GM19193 (cell line): ENCODE results near the gene COL9A3.
A peak's percentile ranks its signal among the peaks of the same experiment; 100 is the strongest.

Source experiments
- POLR2A ChIP-seq: IDR thresholded peaks from 4 replicates; pipeline ENCODE4 v1.6.1; 2011; ENCODE audit not compliant: insufficient read depth, insufficient read length; ENCODE audit errors: extremely low read depth

Gene COL9A3

DNA sequence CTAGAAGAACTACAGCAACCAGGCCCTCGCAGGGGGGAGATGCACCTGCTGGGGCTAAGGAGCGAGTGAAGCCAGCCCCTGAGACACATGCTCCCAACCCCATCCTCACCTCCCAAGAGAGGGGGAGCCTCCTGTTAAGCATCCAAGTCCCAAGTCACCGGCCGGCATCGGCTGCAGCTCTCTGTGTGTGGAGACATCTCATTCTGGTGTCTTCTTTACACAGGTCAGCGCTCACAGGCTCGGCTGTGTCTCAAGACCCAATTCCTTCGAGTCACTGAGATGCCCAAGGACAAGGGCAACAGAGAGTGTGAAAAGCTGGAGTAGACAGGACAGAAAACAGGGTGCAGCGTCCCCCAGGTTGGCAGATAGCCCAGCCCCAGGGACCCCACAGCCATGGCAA, 41.6 kb upstream of the COL9A3 start:
- TF ChIP-seq POLR2A: no peak

DNA sequence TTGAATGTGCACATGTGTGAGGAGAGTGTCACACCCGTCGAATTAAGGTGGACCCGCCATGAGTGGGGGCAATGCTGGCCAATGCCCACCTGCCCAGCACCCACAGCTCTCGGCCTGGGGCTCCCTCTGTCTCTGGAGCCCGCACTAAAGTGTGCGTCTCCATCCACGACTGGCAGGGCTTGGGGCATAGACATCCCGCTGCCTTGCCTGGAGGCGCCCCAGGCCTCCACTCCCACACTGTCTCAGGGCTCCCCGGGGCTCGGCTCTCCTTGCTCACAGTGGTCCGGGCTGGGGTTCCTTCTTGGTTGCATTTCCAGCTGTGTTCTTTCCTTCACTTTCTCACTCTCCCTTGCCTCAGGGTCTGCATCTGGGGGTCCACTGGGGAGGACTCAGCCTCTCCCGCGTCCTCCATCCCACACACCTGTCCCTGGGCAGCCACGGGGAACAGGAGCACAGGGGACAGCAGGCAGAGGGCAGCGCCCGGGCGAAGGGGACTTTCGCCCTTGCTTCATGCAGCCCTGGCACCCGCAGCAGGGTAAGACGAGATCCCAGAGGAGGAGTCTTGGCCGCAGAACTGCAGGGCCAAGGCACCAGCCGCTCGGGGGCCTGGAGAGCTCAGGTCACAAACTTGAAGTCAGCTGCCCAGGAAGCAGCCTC, 40.7 kb upstream of the COL9A3 start:
- TF ChIP-seq POLR2A: no peak

DNA sequence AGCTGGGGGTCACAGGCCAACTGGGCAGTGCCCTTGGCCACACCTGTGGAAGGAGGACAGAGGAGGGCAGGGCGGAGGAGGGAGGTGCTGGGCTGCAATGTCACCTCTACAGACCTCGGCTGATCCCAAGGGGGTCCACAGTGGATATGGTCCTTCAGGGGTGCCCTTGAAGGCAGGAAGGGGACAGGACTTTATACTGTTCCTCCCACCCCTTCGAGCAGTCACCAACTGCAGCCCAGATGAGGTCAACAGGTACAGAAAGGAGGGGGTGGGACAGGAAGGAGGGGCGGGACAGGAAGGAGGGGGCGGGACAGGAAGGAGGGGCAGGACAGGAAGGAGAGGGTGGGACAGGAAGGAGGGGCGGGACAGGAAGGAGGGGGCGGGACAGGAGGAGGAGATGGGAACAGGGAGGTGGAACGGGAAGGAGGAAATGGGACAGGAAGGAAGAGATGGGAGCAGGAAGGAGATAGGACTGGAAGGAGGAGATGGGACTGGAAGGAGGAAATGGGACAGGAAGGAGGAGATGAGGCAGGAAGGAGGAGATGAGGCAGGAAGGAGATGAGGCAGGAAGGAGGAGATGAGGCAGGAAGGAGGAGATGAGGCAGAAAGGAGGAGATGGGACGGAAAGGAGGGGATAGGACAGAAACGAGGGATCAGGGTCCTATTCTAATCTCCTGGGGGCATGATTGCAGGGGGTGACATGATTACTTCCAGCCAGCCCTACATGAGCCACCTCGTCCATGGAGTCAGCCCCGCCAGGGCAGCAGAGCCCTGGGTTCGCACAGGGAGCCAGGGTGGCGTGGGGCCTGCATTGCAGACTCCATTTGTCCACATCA, 39.9 kb upstream of the COL9A3 start:
- TF ChIP-seq POLR2A: peak; percentile 18

DNA sequence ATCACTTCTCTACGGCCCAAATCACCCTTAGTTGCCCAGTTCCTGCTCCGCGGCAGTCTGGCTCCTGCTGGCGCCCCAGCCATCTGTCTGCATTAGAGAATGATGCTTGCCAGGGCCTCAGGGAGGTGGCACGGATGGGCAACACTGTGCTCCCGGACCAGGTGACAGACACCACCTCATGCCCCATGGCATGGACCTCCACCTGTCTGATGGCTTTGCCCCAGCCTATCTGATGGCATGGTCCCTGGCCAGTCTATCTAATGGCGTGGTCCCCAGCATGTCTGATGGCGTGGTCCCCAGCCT, 39.4 kb upstream of the COL9A3 start:
- no peak for TF ChIP-seq POLR2A

DNA sequence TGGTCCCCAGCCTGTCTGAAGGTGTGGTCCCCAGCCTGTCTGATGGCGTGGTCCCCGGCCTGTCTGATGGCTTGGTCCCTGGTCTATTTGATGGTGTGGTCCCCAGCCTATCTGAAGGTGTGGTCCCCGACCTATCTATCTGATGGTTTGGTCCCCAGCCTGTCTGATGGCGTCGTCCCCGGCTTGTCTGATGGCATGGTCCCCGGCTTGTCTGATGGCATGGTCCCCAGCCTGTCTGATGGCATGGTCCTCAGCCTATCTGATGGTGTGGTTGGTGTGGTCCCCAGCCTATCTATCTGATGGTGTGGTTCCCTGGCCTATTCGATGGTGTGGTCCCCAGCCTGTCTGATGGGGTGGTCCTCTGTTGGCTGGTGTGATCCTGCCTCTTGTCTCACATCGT, 38.8 kb upstream of the COL9A3 start:
- TF ChIP-seq POLR2A: no peak

DNA sequence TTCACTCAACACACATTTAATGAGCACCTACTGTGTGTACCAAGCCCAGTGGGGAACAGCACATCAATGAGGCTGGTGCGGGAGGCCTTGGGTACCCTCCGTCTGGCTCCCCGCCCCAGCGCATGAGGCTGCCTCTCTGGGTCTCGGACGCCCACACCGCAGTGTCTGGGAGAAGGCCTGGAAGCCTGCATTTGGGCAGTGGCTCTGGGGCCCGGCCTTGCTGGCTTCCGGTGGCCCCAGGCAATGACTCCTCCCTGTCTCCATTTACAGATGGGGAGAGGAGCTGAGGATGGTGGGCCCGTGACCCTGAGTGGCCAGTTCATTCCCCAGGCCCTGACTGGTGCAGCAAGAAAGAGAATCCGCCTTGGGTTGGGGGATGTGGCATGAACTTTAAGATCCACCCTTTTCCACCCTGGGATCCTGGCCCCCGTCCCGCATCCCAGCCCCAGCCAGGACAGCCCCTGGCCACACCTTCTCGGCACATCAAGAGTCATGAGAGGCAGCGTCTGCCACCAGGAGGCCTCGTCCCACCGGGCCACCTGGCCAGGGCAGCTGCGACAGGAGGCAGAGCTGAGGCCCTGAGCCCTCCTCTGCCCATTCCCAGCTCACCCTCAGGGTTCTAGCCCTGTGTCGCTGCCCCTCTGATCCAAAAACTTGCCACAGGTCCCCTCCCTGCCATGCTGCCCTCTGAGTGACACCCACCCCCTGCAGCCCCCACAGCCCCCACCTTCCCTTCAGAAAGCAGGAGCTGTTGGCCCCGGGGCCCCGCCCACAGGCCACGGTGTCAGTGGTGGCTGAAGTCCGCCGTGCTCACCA, 38.0 kb upstream of the COL9A3 start:
- no peak for TF ChIP-seq POLR2A

DNA sequence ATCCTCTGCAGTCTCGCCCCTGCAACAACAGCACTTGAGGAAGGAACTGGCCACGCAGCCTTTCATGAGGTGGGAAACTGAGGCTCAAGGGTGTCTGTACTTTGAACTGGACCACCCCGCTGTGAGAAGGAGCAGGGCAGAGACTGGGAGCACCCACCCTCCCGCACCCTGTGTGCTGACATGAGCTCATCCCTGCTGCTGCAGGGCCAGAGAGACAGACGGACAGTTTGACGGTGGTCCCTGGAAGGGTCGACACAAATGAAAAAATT, 37.5 kb upstream of the COL9A3 start:
- no peak for TF ChIP-seq POLR2A

DNA sequence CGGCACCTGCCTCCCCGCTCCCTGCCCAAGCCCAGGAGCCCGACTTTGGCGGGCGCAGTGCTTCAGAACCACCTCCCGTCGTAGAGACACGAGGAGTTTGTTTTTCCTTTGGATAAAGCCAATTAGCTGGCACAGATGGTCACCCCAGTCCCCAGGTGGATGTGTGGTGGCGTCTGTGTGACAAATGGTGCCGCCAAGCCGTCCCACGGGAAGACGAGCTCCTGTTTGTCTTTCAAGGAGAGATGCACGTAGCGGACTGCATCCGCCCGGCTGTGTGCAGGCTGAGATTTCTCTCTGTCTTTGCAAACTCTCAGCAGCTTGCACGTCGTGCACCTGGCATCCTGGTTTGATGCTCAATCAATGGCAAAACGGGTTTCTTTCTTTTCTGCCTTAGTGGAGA, 36.6 kb upstream of the COL9A3 start:
- TF ChIP-seq POLR2A: no peak

DNA sequence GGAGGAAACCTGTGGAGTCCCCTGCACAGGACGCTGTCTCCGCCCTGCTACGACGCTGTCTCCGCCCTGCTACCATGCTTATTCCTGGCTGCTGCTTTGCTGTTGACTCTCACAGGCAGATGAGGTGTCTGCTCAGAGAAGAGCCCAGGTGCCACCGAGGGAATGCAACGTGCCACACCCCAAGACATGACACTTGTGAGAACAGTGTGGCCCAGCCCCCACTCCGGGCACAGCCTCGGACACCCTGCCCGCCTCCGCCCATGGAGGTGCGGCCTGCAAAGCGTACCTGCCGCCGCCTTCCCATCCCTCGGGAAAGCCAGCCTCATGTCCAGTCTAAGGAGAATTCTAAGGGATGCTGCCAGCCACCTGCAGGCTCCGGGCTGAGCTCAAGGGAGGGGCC, 36.2 kb upstream of the COL9A3 start:
- no peak for TF ChIP-seq POLR2A

DNA sequence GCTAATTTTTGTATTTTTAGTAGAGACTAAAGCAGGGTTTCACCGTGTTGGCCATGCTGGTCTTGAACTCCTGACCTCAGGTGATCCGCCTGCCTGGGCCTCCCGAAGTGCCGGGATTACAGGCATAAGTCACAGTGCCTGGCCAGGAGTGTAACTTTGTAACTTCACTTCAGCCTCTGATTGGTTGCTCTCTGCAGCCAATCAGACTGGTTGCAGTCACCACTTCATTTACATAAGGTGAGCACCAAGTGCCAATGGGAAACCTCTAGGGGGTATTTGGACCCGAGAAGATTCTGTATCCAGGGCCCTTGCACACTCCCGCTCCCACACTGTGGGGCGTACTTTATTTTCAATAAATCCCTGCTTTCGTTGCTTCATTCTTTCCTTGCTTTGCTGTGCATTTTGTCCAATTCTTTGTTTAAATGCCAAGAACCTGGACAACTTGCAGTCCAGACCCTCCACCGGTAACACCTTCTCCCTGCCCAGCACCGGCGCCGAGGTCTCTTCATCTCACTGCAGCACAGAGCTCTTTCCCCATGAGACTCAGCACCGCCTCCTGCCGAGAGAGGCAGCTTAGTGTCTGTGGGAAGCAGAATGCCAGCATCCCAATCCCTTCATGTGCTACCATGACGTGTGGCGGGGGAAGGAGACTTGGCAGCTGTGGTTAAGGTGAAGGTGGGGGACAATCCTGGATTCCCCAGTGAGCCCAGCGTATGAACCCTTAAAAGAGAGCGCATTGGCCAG, 34.5 kb upstream of the COL9A3 start:
- no peak for TF ChIP-seq POLR2A

DNA sequence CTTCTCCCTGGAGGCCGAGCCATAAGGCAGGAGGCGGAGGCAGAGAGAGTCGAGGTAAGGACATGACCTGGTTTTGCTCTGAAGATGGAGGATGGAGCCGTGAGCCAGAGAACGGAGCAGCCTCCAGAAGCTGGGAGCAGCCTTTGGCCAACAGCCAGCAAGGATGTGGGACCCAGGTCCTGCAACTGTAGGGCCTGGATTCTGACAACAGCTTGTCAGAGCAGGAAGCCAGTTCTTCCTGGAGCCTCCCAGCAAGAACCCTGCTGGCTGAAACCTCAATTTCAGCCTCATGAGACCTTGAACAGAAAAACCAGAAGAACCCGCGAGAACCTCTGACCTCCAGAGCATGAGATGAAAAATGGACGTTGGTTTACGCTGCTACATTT, 34.0 kb upstream of the COL9A3 start:
- no peak for TF ChIP-seq POLR2A

DNA sequence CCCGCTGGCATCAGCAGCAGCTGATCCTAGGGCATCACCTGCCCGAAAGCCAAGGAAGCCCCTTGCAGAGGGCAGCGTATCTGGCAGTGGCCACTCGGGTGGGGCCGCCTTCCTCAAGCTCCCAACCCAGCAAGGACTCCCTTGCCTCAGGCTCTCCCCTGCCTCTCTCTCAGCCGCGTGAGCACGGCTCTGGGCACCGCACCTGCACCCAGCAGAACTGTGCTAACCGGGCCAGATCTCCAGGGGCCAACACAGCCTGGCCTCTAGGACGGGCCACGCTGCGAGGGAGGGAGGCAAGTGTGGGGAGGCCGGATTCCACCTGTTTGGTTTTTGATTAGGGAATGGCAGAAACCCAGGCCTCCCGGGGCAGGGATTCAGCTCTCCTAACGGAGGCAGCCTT, 32.4 kb upstream of the COL9A3 start:
- TF ChIP-seq POLR2A: no peak

DNA sequence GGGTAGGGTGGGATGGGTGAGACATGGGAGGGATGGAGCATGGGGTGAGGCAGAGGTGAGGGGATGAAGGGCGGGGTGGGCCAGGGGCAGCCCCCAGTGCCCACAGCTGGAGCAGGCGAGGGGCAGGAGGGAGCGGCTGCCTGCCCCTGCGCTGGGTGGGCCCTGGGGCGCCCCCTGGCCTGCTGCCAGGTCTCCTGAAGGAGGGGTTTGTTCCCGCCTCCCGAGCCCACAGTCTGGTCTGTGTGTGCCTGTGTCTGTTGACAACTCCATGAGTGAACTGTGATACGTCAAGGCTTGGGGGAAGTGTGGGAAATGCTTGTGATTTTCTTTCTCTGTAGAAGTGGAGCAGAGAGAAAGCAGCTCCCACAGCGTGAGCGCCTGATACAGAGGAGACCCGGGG, 31.5 kb upstream of the COL9A3 start:
- no peak for TF ChIP-seq POLR2A

DNA sequence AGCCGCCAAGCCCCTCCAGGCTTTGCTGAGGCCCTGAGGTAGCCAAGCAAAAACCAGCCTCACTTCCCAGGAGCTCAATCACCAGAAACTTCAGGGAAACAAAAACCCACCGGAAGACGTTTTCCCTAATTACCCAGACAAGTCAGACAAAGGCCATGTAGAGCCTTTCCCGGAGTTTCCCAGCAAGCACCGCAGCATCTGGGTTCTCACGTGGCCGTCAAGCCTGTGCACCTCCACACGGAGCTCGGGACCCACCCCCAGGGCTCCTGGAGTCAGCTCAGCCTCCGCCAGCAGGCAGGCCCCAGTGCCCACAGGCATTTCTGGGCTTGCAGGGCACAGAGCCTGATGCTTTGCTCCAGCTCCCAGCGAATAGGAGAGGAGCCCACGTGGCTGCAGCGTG, 30.7 kb upstream of the COL9A3 start:
- no peak for TF ChIP-seq POLR2A

DNA sequence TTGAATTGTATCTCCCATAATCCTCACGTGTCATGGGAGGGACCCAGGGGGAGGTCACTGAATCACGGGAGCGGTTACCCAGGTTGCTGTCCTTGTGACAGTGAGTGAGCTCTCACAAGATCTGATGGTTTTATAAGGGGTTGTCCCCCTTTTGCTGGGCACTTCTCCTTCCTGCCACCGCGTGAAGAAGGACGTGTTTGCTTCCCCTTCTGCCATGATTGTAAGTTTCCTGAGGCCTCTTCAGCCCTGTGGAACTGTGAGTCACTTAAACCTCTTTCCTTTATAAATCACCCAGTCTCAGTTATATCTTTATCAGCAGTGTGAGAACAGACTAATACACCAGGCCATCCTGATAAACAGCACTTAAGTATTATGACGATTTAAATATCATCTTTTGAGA, 29.5 kb upstream of the COL9A3 start:
- no peak for TF ChIP-seq POLR2A

DNA sequence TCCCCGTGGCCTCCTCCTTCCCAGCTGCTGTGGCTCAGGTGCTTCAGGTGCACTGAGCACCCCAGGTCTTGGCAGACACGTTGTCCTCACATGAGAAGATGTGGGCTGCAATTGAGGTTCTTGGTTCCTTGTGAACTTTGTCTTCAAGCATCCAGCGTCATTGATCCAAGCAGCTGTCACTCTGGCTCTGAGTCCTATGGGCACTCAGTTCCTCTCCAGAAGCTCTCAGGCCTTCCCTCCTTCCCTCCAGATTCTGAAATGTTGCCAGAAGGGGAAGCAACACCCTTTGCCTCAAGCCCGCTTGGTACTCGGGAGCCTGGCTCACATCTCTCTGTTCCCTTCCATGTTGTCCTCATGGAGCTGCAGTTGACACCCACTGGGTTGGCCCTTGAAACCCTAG, 29.0 kb upstream of the COL9A3 start:
- no peak for TF ChIP-seq POLR2A

DNA sequence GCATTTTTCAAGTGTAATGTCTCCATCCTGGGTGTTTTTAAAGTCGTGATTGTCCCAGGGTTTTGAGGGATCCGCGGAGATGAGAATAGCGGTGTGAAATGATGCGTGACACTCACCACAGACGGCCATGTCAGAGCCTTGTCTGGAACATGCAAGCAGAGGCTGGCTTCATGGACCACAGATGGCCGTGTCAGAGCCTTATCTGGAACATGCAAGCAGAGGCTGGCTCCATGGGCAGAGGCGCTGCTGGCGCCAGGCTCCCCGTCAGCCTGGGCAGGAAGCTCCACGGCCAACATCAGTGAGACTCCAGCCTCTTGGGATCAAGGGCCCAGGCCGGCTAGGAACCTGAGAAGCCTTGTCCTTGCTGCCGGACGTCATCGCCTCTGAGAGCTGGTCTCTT, 28.2 kb upstream of the COL9A3 start:
- no peak for TF ChIP-seq POLR2A
